HCT116 (cell line): ENCODE data around the gene CPNE2.

Experiments
- CTCF ChIP-seq, 3 experiments: fragments of 200-600 bp in 1 of 3; sonication (generic) in 1 of 3; IDR thresholded peaks in 2 of 3; conservative IDR thresholded peaks in 1 of 3; 2 replicates each; pipeline ENCODE4 v1.5.1; 2012 to 2017; ENCODE audit warnings: low read depth in 2 of 3, low read length in 2 of 3, antibody characterized with exemption in 1 of 3, borderline replicate concordance in 1 of 3, control low read depth in 1 of 3, mild to moderate bottlenecking in 1 of 3, mixed read lengths in 1 of 3, mixed run types in 1 of 3, moderate library complexity in 1 of 3; ENCODE audit not compliant: insufficient read depth in 1 of 3
- EGR1 ChIP-seq: IDR thresholded peaks from 2 replicates; pipeline ENCODE4 v1.6.1; 2012; ENCODE audit warnings: low read depth
- EZH2 ChIP-seq: fragments of 200-600 bp; sonication (generic); IDR thresholded peaks from 2 replicates; pipeline ENCODE4 v1.6.1; 2017; ENCODE audit warnings: antibody characterized with exemption, mixed run types
- RAD21 ChIP-seq: IDR thresholded peaks from 2 replicates; pipeline ENCODE4 v1.6.1; 2012; ENCODE audit warnings: low read depth, mild to moderate bottlenecking
- SRF ChIP-seq: IDR thresholded peaks from 2 replicates; pipeline ENCODE4 v1.6.1; 2012; ENCODE audit warnings: low read depth

- no peak for TF ChIP-seq CTCF (IDR thresholded peaks at IDR 0.05 in 2 of 3, conservative IDR thresholded peaks at IDR 0.05 in 1 of 3; ENCODE audit: borderline replicate concordance in 1 of 3, insufficient read depth in 1 of 3, low read depth in 2 of 3, low read length in 2 of 3)
- TF ChIP-seq EZH2, result no peak
- TF ChIP-seq RAD21, result no peak
- TF ChIP-seq EGR1, result no peak
- no peak for TF ChIP-seq SRF
Observed at GRCh38 chr16:57091200-57091974, 996 bp upstream of the CPNE2 start.
